ENCODE results near the gene TOM1L2. TPM values are rescaled to one million over a fixed set of nuclear protein-coding genes. Genes with fewer than 3 reads are reported as not detected.

Gene TOM1L2
- total and polyA plus RNA-seq, 8 donors = 51.2 to 71.2 (median 57.4) TPM

GRCh38 chr17:17987901-17988300 is 15.7 kb upstream of the TOM1L2 start:
- DNase-seq = peak in 1 of 4 donors; percentile 43
- no peaks in the 10 kb centered on the region for H3K4me1 ChIP-seq
- no peak overlapping the region for H3K27ac ChIP-seq
- TF ChIP-seq, protein P1, sequence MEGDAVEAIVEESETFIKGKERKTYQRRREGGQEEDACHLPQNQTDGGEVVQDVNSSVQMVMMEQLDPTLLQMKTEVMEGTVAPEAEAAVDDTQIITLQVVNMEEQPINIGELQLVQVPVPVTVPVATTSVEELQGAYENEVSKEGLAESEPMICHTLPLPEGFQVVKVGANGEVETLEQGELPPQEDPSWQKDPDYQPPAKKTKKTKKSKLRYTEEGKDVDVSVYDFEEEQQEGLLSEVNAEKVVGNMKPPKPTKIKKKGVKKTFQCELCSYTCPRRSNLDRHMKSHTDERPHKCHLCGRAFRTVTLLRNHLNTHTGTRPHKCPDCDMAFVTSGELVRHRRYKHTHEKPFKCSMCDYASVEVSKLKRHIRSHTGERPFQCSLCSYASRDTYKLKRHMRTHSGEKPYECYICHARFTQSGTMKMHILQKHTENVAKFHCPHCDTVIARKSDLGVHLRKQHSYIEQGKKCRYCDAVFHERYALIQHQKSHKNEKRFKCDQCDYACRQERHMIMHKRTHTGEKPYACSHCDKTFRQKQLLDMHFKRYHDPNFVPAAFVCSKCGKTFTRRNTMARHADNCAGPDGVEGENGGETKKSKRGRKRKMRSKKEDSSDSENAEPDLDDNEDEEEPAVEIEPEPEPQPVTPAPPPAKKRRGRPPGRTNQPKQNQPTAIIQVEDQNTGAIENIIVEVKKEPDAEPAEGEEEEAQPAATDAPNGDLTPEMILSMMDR (IDR thresholded peaks at IDR 0.05) = no peak
- no peak for ATAC-seq
- H3K27me3 ChIP-seq = no peaks in the 10 kb centered on the region
- no peaks in the 10 kb centered on the region for H3K9me3 ChIP-seq
- H3K36me3 ChIP-seq = no peaks in the 10 kb centered on the region
- intact Hi-C loops (cut with DNase I) = no loop called here
- no peak overlapping the region for H3K4me3 ChIP-seq

DNA sequence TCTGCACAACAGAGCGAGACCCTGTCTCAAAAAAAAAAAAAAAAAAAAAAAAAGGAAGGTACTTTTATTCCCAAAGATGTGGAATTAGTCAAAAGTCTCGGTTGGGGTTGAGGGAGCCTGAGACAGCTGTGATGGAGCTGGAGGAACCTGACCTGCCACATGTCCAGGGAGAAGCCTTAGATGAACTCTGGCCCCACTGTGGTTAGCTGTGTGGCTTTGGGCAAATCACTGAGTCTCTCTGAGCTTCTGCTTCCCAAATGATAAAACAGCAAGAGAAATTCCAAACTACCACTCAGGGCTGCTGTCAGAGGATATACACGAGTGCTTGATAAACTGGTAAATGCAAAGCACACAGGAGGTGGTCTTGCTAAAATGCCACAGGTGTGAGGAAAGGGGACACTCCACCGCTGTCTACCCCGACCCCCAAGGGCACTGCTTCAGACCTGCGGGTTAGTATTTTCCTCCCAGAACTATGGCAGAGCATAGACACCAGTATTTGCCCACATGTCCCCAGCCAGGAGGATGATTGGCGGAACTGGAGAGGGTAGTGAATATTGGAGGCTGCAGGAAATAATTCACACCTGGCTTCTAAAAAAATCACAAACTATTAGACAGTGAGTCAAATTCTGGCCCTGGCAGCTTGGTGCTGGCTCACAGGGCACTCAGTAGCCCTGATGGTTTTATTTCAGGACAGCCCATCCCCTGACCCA is 15.1 kb upstream of the TOM1L2 start:
- H3K4me1 ChIP-seq = no peaks in the 10 kb centered on the region
- H3K9me3 ChIP-seq = no peaks in the 10 kb centered on the region
- no peak overlapping the region for H3K4me3 ChIP-seq
- H3K27ac ChIP-seq = no peak overlapping the region
- intact Hi-C loops (cut with DNase I) = no loop called here
- no peaks in the 10 kb centered on the region for H3K27me3 ChIP-seq
- ATAC-seq (no peak), DNase-seq (no peak)
- TF ChIP-seq, protein P1 (IDR thresholded peaks at IDR 0.05) = no peak
- H3K36me3 ChIP-seq = no peaks in the 10 kb centered on the region

- no peaks in the 10 kb centered on the region for H3K27me3 ChIP-seq
- H3K36me3 ChIP-seq = no peaks in the 10 kb centered on the region
- DNase-seq = no peak
- intact Hi-C loops (cut with DNase I) = no loop called here
- no peak overlapping the region for H3K27ac ChIP-seq
- no peak overlapping the region for H3K4me3 ChIP-seq
- TF ChIP-seq, protein P1 (IDR thresholded peaks at IDR 0.05) = no peak
- no peak for ATAC-seq
- H3K9me3 ChIP-seq = no peaks in the 10 kb centered on the region
- no peaks in the 10 kb centered on the region for H3K4me1 ChIP-seq
These were observed 13.4 kb upstream of the TOM1L2 start for GRCh38 chr17:17985555-17985954.

DNA sequence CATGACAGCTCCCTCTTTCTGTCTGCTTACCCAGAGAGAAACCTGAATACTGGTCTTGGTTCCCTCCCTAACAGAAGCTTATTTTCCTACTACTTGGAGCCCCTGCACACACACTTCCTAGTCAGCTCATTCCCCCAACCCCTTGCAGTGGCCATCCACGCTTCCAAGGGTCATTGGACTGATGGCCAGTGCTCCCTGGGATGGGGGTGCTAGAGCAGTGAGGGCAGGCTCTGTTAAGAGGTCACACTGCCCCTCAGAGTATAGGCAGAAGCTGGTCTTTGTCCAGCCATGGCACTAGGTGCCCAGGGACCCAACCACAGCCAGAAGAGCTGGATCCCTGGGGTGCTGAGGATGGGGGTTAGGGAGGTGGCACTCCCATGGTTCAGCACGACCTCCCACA is 13.0 kb upstream of the TOM1L2 start:
- no peaks in the 10 kb centered on the region for H3K36me3 ChIP-seq
- TF ChIP-seq, protein P1 (IDR thresholded peaks at IDR 0.05) = no peak
- no peaks in the 10 kb centered on the region for H3K4me1 ChIP-seq
- no peak overlapping the region for H3K4me3 ChIP-seq
- H3K9me3 ChIP-seq = no peaks in the 10 kb centered on the region
- H3K27ac ChIP-seq = no peak overlapping the region
- no peak for ATAC-seq
- intact Hi-C loops (cut with DNase I) = no loop called here
- DNase-seq = no peak
- no peaks in the 10 kb centered on the region for H3K27me3 ChIP-seq

DNA sequence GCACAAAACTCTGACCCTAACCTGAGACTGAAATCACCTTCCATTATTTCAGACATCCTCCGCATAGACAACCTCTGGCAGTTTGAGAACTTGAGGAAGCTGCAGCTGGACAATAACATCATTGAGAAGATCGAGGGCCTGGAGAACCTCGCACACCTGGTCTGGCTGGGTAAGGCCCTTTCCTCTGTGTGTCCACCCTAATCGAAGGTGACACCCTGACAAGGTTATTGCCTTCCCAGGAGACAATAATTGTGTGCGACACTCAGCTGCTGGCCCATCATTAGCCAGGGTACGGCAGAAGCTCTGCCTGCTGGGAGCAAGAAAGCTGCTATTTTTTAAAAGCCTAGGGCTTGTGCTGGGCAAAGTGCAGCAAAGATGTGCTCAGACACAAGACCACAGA is 11.6 kb upstream of the TOM1L2 start:
- Histone ChIP-seq H3K4me1 (peaks cover 0 to 2% of the 10 kb centered on the region in 2 donors), H3K27ac (no peak overlapping the region), H3K9me3 (no peaks in the 10 kb centered on the region), H3K27me3 (no peaks in the 10 kb centered on the region), H3K4me3 (no peak overlapping the region), H3K36me3 (no peaks in the 10 kb centered on the region)
- ATAC-seq = no peak
- TF ChIP-seq, protein P1 (IDR thresholded peaks at IDR 0.05) = no peak
- intact Hi-C loops (cut with DNase I) = no loop called here
- no peak for DNase-seq
